ENCODE measurements around the gene GRM4.

The GRM4 gene

GRCh38 chr6:34157236-34157830, 11.4 kb upstream of the GRM4 start:
- no peak for FAIRE-seq

- no peak for FAIRE-seq
Measured at GRCh38 chr6:34155471-34156300, 9.8 kb upstream of the GRM4 start.

DNA sequence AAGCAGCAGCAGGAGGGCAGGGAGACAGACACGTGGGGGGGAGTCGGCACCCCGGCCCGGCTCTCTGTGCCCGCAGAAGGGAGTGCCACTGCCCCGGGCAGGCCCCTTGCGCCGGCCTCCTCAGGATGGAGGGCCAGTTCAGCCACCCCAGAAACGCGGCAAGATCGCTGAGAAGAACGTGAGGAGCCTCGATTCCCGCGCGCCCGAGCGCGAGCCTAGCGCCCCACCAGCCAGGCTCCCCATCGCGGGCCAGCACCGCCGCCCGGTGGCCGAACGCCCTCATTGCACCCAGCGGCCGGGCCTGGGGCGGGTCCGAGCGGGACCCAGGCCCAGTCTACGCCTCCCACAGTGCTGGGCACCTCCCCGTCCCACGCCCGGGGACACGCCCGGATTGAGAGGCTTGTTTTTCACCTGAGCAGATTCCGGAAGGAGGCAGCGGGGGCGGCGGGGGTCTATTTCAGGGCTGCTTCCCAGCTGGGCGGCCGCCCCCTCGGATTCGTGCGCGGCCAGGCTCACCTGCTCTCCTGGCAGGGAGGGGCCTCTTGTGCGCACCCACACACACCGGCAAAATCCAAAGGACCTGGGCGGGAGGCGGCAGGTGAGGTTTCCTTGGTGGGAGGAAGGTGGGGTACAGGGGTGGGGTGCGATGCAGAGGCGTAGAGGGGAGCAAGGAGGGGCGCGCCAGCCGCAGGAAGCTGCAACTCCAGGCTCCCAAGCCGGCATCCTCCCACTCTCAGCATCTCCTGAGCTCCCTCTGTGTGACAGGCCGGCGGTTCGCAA, 9.0 kb upstream of the GRM4 start:
- no peak for FAIRE-seq

DNA sequence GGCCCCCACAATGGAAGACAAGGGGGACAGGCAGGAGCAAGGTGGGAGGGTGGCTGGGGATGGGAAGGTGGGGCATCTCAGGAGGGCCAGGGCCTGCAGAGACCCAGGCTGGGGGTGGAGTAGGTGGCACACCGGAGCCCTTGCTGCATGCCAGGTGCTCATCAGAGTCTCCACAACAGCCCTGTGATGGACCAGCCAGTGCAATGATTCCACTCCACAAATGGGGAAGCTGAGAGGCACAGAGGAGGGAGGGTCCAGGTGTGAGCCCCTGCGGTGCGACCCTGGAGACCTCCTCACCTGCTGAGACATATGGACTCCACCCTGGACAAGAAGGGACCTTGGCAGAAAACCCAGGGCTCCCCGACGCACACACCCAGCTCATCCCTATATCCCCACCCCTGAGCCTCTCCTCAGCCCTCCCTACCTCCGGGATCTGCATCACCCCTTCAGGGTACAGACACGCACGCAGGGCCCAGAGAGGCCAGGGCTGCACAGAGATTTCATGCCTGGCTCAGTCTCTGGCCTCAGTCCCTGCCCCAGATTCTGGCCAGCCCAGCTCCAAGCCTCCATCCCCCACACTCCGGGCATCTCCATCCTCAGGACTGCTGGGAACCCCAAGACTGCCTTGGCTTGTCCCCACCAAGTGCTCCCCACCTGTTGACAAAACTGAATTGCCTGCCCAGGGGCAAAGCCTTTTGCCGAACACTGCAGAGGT, 7.1 kb upstream of the GRM4 start:
- FAIRE-seq: no peak

- no peak for FAIRE-seq
Measured at GRCh38 chr6:34152042-34152524, 6.2 kb upstream of the GRM4 start.

DNA sequence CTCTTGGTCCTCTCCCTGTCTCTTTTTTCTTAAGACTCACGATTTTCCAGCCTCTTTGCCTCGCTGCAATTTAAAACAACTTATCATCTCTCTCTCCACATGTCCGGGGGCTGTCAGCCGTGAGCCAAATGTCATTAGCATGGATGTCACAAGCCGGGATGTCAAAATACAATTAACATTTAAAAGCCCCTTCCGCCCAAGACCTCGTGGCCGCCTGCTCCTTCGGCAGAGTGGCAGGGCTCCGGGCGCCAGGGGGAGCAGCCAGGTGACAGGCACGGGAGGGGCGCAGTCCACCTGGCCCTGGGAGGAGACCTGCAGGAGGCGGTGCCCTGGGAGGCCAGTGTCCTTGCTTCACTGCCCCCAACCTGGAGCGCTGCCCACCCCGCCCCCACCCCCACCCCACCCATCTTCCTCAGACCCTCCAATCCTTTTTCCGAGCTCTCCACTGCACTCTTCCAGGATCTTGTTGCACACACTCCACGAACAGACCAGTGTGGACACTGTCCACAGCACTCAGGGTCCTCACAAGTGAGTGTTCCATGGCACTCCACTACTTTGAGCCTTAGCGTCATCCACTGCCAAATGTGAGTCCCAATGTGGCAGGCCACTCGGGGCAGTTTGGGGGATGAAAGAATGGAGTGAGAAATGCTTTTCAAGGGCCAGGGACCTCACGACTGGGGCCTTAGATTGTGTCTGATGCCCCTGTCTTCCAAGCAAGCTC, 5.6 kb upstream of the GRM4 start:
- FAIRE-seq: no peak

DNA sequence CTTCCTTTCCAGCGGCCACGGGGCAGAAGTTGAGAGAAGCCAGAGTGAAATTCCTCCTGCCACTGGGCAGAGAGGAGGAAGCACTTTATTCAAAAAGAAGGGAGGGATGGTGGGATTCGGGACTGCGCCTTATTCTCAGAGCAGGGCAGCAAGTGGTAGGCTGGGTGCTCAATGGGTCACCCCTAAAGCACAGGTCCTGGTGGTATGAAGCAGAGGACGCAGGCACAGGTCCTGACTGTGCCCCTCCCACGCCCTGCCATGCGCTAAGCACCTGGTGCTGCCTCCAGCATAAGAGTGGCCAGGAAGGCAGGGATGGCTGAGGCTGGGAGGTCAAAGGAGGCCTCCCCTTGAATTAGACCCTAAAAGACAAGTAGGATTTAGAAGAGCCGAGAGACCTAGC, 4.9 kb upstream of the GRM4 start:
- no peak for FAIRE-seq

DNA sequence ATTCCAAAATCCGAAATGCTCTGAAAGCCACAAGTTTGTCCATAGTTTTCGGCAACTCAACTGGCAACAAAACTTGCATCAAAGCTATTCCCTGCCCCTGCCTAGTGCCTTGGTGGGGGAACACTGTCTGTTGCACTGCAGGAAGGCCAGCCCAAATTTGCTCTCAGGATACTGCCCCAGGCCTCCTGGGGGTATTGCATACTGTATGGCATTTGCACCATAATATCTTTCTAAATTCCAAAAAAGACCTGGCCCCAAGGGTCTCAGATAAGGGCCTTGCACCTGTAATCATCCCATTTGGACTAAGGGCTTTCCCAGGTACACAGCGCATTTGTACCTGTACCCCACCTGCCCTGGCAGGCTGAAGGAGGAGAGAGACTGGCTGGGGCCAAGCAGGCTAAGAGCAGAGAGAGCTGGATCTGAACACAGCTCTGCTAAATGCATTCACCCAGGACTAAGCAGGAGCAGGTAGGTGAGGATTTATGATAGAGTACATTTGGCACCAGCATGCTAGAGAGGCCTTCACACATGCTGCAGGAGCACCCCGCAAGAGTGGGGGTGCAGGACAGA, 4.0 kb upstream of the GRM4 start:
- FAIRE-seq: no peak

DNA sequence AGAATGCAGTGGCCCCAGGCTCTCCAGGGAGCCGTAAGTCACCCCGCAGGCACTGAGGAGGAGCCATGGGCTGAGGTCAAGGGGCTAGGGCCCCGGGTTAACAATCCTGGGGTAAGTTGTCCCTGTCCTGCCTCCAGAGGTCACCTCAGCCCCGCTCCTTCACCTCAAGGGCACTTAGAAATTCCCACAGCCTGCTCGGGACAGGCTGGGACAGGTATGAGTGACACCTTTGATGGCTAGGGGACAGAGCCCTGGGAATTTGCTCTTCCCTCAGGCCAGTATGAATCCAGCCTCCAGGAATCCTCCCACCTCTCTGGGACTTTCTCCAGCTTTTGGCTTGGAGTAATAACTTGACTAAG, 3.5 kb upstream of the GRM4 start:
- FAIRE-seq: no peak

DNA sequence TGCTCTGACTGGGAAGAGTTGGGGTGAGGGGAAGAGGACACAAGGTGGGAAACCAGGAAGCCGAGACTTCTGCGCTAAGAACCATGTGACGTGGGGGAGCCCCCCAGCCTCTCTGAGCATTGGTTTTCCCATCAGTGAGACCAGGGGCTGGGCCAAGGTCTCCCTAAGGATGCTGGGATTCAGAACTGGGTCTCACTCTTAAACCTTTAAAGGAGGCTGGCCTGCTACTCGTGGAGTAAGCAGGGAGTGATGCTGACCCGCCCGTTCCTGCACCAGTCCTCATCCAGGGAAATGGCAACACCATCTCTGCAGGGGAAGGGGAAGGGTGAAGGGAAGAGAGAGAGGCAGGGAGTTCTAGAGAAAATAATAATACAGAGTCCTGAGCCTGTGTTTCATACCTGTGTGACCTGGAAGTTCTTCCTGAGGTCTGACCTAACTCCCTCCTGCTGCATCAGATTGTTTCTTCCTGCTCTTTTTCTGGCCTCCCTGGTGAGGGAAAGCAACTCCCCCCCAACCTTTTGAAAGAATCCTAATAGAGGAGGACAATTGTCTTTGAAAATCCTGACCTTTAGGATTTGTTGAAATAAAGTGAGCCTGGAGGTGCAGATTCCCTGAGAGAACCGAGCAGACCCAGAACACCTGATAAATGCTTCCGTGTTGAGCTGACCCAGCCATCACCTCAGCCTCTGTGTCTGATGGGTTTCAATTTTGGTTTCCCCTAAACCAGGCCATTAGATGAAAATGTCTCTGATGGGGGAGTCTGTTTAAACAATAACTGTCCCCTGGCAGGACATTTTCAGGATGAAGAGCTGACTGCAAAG, 3.0 kb upstream of the GRM4 start:
- no peak for FAIRE-seq

GRCh38 chr6:34147906-34148630, 2.2 kb upstream of the GRM4 start:
- no peak for FAIRE-seq

DNA sequence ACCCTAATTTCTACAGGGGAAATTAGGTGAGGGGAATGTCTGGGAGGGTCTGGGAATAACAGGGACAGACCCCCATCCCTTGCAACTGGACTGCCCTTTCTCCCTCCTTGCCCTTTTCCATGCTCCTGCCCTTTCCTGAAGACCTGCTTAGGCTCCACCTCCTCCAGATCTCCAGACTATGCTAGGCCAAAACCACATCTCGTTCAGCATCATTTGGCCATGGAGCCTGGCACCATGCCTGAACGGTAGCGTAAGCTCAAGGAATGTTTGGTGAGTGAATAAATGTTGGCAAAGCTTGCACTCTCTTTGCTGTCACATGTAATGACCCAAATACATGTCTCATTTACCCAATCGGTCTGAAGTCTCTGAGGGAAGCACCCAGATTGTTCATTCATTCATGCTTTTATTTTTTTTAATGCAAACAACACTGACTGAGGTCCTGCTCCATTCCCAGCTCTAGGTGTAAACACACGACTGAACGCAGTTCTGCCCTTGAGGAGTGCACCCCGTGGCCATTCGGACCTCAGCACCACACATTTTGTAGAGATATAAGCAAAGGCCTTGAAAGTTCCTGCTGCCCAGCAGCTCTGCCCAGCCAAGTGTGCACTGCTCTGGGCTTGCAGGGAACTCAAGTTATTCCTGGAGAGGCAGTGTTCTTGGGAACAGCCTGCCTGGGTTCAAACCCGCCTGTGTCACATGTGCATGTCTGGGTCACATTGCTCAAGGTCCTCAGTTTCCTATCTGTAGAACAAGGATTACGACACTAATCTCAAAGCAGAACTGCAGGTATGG, 1.1 kb upstream of the GRM4 start:
- FAIRE-seq: no peak

GRCh38 chr6:34145161-34146020, 496 bp downstream of the GRM4 start:
- no peak for FAIRE-seq

DNA sequence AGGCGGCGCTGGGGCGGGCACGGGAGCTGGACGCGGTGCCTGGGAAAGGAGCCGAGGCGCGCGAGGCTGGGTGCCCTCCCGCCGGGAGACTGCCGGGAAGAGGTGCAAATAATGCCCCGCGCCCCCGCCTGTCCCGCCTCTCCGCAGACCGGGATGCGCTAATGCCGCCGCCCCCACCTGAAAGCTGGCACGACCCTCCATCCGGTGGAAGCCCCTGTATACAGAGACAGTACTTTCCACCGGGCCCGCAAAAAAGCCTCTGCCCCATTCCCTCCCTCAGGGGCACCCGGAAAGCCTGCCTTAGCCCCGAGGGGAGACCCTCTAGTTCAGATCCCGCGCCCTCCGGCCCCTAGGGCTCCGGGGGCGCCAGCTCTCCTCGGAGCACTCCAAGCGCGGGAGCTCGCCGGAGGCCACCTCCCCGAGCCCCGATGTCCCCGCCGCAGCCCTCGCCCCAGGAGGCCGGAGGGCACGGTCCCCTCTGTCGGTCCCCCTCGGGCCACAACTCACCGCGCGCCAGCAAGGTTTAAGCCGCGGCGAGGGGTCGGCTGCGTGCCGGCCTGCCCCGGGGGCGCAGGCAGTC, 1.2 kb downstream of the GRM4 start:
- FAIRE-seq: no peak

DNA sequence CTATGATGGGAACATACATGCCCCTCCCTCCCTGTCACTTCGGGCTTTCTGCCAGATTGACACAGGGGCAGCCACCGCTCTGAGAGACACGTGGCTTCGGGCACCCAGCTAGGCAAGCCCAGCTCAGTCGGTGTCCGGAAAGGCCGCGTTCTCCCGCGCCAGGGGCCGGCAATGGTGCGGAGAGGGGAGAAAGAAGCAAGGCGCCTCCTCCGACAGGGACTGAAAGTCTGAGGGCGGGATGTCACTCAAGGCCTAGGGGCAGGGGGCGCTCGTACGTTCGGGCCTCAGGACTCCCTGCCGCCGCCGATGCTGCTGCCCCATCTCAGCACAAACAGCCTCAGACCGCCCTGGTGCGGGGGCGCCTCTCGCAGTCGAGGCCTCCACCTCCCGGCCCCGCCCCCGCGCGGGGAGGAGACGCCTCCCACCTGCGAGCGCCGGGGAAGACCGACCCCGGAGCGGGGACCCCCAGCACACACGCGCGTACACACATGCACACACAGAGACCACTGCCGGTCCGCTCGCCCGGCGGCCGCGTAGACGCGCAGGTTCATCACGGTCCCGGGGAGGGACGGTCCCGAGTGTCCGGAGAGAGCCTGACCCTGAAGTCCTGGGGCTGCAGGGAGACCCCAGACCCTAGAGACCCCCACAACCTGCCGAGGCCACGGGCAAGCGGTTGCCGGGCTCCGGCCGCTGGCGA, 1.9 kb downstream of the GRM4 start:
- FAIRE-seq: no peak

DNA sequence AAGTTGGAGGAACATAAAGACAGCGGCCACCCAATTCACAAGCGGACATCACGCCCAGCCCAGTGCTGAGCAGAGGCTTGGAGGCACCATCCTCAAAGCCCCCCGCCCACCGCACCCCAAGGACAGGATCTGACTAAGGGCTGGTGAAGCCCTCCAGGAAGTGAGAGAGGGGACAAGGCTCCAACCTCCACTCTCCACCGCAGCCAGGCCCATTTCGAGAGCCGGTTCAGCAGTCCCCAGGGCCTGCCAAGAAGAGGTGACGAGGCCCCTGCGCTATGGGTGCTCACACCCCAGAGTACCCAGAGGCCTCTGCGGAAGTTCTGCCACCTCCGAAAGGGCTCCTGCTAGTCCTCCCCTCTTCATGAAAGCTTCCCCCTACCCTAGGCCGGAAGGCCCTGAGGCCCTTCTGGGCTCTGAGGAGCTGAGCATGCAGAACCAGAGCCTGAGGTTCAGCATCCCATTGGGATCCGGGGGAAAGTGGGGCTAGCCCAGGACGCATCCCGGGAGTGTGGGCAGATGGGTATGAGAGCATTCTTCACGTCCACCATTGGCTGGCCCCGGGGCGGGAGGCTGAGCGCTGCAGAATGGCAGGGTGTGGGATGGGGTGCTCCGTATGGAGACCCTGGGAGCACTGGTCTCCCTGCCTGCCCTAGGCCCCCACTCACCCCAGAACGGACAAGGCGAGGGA, 2.5 kb downstream of the GRM4 start:
- FAIRE-seq: no peak
